ENCODE results near the gene MIOX.

Gene MIOX

DNA sequence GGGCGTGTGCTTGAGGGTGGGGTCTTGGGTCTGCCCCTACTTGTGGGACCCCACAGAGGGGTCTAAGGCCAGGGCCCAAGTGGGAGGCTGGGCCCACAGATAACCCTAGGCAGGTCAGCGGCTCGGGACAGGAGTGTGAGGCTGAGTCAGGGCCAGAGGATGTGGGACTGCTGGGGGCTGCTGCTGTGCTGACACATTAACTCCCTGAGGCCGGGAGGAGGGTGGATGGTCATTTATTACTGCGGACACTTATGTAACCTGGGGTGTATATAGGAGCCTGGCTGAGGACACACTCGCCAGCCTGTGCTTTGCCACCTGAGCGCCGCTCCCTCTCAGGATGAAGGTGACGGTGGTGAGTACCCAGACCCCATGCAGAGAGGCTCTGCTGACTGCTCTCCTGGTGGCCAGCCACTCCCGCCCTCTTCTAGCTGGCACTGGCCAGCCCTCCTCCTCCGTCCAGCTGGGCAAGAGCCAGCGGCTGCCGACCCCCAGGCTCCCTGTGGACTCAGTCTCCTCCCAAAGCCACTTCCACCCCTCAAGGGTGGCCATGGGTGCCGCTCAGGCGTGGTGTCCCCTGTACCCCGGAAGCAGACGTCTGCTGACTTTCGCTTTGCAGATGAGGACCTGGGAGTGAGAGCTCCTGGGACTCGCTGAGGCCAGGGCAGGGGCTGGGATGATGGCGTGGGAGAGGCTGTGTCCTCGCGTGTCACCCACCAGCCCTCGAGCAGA, at the start of gene MIOX:
Gene MIOX (plus strand): TSS at position 299 of the 729 bp plus-strand sequence. CDS start 39 bp downstream, at position 338.
- DNase-seq (ENCODE audit: low read depth) = no peak

DNA sequence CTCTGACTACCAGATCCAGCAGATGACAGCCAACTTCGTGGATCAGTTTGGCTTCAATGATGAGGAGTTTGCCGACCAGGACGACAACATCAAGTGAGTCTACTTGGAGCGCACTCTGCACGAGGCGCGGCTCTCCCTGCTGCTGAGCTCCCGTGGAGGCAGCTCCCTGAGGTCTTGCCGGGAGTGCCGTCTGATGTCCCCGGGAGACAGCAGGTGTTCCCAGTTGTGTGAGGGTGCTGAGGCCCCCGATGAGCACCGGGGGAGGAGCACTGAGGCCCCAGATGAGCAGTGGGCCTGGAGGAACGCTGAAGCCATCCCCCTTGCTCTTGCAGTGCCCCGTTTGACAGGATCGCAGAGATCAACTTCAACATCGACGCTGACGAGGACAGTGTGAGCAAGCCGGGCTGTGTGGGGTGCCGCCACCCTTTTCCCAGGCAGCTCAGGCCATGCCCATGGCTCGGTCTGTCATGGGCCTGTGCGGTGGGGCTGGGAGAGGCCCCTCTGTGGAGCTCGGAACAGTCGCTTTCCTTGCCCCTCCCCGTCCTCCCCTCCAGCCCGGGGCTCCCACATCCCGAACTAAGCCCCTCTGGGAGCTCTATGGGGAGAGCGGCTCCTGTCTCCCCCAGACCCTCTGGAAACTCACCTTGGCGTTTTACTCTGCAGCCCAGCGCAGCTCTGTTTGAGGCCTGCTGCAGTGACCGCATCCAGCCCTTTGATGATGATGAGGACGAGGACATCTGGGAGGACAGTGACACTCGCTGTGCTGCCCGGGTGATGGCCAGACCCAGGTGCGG, 49.0 kb upstream of the MIOX start:
- no peak for DNase-seq (ENCODE audit: low read depth)

DNA sequence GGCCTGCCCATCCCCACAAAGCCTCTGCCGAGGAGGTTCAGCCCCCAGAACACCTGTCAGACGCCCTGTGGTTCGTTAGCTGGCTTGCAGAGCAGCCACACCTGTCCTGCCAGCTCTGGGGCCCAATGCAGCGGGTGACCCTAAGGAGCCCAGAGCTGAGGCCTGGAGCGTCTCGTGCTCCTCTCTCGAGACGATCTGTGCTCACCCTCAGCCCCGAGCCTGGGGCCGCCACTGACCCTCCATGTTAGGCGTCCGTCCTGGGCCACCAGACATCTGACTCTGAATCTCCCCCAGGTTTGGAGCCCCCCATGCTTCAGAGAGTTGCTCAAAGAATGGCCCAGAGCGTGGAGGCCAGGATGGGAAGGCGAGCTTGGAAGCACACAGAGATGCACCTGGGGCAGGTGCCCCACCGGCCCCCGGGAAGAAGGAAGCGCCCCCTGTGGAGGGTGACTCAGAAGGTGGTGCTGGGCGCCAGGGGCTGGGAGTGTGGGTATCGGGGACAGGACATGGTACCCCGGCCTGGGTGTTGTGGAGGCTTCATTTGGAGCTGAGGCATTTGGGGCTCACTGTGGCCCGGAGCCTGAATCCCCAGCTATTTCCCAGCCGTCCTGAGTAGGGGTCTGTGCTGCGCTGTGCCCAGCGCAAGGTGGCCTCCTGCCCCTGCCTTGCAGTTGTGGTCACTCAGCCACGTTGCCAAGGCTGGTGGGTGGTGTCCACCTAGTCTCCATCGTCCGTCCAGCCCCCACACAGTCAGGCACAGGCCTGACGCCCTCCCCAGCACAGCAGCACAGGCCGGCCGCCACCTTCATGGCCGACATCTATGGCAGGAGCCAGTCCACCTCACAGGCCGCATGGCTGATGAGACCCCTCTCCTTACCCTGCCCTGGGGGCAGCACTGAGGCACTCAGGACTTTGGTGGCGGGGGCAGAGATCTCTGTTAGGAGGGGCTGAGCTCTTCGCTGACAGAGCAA, 48.1 kb upstream of the MIOX start:
- no peak for DNase-seq (ENCODE audit: low read depth)

DNA sequence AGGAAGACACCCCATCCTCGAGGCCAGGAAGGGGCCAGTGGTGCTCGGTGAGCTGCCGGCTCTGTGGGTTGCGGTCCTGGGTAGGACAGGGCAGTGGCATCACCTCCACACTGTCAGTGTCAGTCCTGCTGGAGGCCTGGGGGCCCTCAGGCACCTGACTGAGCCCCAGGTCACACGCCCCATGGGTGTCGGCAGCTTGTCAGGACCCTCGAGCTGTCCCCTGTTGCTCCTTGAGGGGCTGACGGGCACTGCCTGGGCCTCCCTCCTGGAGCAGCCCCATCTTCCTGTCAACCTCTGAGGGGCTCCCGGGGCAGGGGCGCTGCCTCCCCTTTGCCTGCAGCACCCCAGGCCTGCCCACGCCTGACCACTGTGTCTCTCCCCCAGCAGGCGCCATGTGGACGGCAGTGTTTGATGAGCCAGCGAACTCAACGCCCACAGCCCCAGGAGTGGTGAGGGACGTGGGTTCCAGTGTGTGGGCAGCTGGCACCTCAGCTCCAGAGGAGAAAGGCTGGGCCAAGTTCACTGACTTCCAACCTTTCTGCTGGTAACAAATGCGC, 47.3 kb upstream of the MIOX start:
- DNase-seq (ENCODE audit: low read depth) = no peak

DNA sequence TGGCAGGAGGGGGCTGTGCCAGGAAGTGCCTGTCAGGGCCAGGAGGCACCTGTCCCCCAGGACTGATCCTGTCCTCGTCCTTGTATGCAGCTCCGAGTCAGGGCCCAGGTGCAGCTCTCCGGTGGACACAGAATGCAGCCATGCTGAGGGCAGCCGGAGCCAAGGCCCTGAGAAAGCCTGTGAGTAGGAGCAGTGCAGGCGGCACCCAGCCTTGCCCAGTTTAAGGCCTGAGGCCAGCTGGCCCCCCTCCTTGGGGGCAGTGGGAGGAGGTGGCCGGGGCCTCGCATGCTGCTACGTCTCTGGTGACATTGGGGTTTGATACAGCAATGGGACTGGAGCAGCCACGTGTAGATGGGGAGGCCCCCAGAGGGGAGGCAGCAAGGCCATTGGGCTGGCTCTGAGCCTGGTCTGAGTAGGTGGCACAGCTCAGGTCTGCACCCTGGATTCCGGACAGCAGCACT, 46.8 kb upstream of the MIOX start:
- DNase-seq (ENCODE audit: low read depth) = no peak

DNA sequence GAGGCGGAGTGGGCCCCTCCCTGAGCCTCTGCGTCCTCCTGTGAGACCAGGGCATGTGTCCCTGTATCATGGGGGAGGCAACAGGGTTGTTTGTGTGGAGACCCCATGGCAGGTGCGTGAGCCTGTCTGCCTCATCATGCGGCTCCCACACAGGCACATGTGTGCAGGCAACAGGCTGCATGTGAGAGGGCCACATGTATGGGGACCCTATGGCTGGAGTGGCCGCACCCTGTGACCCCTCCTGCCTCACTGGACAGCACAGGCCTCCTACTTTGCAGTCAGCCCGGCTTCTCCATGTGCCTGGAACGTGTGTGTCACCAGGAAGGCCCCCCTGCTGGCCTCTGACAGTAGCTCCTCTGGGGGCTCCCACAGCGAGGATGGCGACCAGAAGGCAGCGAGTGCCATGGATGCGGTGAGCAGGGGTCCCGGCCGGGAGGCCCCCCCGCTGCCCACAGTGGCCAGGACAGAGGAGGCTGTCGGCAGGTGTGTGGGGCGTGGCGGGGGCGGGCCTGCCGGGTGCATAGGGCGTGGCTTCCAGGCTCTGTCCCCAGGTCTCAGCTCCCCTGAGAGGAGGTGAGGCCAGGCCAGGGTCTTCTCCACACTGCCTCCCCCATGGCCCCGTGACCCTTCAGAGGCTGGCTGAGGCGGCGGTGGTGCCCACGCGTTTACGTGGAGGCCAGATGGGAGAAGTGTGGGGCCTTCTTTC, 46.0 kb upstream of the MIOX start:
- DNase-seq (ENCODE audit: low read depth) = no peak

DNA sequence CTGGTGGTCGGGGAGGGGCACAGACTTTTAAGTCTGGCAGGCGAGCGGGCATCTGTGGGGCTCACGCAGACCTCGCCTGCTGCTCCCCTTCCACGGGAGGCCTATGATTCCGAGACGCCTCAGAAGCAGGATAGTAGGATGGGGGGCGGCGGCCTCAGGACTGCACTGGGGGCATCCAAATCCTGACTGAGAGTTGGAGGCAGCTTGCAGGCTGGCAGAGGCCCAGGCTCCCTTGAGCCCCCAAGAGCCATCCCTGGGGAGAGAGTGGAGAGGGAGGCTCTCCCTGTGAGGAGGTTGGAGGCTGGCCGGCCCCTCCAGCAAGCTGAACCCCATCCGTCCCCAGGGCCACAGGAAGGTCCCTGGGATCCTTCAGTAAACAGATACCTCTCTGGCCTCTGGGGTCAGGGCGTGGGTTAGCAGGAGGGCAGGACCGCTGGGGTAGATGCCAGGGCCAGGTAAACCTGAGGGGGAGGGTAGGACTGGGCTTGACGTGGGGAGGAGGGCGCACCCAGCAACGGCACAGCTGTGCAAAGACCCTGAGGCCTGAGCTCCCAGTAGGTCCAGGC, 45.1 kb upstream of the MIOX start:
- DNase-seq (ENCODE audit: low read depth) = no peak

DNA sequence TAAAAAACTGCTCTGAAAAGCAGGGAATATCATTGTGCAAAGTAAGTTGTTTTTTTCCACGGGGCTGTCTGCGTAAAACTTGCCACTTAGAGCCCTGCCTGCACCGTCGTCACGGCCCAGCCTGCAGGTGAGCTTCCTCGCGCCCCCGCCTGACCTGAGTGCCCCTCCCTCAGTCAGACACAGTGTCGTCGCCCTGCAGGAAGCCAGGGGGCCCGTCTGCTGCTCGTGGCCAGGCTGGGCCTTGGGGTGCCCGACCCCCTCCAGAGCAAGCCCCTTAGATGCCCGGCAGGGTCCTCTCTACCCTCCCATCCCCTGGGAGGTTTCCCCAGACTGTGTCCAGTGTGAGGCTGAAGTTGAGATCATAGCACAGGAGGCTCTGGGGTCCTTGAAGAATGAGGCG, 43.5 kb upstream of the MIOX start:
- no peak for DNase-seq (ENCODE audit: low read depth)

DNA sequence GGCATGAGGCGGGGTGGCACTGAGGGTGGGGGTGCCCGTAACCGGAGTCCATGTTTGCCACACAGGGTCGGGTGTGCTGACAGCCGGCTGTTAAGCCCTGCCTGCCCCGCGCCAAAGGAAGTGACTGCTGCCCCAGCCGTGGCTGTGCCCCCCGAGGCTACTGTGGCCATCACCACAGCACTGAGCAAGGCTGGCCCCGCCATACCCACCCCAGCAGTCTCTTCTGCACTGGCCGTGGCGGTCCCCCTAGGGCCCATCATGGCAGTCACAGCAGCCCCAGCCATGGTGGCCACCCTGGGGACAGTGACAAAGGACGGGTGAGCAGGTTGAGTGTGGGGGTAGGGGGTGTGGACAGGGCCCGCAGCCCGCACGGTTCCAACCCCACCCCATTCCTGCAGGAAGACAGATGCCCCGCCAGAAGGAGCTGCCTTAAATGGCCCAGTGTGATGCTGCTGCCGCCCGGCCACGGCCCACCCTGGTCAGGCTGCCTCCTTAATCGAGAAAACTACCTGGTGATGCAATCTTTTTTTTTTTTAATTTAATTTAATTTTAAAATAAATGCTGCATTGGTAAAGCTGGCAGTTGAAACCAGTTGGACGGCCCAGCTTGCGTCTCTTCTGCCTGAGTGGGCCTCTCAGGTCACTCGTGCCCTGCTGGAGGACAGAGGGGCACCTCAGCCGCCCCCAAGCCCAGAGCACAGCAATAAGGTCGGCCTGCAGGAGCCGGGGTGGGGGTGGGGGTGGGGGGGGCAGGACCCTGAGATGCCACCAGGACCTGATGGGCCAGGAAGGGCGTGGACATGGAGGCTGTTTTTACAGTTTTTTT, 42.6 kb upstream of the MIOX start:
- DNase-seq (ENCODE audit: low read depth) = no peak

DNA sequence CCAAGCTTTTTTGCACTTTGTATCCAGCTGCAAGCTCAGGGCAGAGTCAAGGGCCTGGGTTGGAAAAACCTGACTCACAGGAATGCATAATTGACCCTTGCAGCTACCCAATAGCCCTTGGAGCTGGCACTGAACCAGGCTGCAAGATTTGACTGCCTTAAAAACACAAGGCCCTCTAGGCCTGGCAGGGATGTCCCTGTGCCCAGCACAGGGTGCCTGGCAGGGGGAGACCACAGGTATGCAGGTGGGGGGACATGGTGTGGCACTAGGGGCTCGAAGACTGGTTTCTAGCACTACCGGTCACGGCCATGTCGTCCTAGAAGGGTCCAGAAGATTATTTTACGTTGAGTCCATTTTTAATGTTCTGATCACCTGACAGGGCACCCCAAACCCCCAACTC, 42.0 kb upstream of the MIOX start:
- DNase-seq (ENCODE audit: low read depth) = peak; percentile 35

DNA sequence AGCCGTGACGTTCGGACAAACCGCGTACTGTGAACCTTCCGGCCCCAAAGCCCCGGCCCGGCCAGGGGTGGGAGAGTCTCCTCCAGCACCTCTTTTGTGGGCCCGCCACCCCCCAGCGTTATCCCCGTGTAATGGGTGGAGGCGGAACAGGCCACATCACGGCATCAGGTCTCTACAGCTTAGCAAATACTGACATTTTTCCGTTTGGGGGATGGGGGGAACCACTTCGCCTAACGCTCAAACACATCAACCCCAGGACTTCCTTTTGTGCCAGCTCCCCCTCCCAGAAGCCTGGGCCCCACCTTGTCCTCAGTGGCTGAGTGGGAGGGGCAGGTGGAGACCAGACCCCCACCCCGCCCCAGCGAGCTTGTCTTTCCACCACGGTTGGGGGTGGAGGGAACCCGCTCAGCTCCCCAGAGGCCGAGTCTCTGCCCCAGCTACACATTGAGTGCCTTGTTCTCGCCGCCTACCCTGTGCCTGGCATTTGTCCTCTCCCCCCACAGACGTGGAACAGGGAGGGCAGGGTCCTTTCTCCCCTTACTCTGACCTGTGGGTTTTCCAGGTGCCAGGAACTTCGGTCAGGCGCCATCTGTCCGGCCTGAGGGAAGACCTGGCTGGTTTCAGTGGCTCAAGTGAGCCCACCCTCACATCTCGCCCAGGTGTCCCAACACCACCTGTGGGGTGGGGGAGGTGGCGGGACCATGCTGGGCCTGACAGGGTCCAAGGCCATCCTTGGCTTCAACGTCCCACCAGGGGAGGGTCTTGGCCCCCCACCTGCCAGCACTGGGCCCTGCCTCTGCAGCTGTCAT, 41.4 kb upstream of the MIOX start:
- no peak for DNase-seq (ENCODE audit: low read depth)

DNA sequence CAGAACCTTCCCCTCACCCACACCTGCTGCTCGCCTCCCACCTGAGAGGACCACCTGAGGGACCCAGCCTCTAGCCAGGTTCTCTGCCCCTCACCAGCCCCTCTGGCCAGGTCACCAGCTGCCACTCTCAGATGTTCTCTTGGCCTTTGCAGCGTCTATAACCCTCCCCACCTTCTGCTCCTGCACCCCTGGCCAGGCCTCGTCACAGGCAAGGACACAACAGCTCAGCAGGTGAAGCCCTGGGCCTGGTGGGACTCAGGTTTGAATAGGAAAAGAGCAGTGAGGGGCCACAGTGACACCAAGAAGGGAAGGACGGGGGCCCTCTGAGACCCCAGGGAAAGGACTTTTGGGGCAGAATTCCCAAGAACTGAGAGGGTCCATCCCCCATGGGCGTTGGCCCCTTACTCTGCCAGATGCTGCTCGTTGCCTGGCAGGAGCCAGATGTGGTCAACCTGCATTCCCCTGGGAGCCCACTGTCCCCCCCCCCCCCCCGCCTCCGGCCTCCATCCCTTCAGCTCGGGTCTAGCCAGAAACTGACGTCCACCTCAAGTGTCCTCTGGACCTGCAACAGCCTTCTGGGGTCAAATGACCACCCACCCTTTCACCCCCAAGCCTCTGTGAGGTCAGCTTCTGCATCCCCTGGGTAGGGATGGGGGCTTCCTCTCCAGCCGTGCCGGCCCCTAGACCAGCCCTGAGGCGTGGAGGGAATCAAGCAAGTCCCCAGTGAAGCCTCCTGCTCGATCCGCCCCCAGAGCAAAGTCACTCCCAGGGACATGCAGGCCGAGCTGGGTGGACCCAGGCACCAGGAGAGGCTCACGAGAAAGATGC, 40.6 kb upstream of the MIOX start:
- DNase-seq (ENCODE audit: low read depth) = no peak

DNA sequence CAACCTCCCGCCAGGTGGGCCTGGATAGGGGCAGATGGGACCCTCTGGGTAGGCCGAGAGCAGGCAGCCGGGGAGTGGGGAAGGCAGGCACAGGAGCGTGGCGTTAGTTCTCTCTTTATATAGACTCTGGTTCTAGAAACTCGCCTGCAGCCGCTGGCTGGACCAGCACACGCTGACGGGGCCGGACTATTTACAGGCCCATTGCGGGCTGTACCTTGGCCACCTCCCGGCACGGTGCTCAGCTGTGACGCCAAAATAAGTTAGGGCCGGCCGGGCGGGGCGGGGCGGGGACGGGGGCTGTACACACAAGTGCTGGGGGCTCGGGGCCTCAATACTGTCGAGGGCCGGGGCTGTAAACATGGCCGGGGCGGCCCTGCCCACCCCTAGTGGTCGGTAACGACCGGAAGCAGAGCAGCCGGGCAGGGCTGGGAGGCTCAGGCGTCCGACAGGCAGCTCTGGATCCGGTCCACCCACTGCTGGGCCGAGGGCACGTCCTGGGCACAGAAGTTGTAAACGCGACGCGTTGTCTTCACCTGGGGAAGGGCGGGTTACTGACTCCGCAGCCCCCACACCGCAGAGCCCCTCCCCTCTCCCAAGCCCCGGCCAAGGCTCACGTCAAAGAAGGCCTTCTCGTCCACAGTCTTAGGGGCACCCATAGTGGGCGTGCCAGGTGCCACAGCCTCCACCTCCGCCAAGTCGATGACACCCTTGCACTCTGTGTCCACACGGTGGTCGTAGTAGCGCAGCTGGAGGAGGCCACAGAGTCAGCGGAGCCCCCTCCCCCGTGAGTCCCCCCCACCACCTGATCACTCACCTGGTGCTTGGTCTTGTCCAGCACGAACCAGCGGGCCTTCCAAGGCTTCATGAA, 39.7 kb upstream of the MIOX start:
- DNase-seq (ENCODE audit: low read depth) = no peak

DNA sequence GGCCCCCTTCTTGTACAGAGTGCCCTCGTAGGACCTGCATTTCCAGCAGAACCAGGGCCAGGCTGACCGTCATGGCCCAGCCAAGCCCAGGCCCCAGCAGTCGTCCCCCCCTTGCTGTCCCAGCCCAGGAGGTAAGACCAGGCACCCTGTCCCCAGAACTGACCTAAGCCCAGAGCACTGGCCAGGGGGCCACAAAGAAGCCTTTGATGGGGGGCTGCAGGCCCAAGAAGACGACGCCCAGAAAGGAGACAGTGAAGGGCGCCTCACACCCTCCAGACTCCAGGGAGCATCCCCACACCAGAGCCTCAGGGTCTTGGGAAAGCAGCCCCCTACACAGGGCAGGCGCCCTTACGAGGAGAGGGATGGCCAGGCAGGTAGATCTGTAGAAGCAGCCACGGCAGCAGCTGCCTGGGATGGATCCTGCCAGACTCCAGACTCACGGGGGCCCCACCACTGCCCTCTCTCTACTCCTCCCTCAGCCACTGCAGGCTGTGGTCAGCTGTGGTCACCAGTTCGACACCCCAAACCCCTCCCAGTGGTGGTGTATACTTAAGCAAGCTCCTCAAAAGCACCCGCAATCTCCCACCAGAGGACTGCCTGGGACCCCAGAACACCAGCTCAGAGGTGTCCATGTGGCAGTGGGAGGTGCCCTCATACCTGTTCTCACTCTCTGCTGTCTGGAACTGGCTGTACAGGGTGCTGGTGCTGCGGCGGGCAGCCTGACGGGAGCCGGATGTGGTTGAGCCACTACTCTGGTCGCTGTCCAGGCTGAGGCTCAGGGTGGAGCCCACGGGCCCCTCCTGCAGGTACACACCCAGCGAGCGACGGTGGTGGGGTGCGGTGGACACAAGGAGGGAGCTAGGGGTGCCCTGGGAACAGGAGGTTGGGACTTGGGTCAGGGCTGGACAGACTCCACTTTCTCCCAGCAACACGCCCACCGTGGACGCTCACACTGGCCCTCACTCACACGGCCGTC, 38.8 kb upstream of the MIOX start:
- DNase-seq (ENCODE audit: low read depth) = no peak

DNA sequence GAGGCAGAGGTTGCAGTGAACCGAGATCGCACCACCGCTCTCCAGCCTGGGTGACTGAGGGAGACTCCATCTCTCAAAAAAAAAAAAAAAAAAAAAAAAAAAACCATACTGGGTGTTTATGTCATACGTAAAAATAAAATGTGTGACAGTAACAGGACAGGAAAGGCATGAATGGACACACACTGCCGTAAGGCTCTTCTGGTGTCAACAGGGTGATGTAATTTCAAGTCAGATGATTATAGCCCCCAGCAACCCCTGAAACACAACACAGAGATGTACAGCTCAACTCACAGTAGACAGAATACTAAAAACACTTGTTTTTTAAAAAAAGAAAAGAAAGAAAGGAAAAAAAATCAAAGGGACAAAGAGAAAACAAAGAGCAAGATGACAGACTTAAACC, 34.0 kb upstream of the MIOX start:
- DNase-seq (ENCODE audit: low read depth) = no peak

DNA sequence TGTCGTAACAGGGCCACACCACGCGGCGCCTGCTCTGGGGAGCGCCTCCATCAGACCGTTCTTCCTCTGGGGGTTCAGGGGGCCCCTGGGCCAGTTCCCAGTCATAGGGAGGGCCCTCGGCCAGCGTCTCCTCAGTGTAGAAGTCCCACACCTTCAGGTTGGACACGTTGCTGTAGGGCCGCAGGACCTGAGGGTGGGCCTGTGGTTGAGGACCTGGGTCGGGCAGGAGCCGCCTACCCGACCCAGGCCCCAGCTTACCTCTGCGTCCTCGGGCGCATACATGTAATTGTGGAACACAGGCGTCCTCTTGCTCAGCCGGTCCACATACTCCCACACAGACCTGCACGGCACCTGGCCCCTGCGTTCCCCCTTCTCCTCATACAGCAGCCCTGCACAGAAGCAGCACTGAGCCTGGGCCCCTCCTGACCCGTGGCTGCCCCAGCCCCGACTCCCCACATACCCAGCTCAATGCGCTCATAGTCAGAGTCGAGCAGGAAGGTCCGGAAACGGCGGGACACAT, 32.0 kb upstream of the MIOX start:
- DNase-seq (ENCODE audit: low read depth) = no peak

All from non-pigmented ciliary epithelial cell (primary cell).